Measurements from ENCODE around the gene ACAD11. TPM values are rescaled to one million over a fixed set of nuclear protein-coding genes. Genes with fewer than 3 reads are reported as not detected.

ACAD11 gene
- total and polyA plus RNA-seq, 9 of the 15 experiments (the other 6 are each of a cell fraction or from before 2014, with no cell fraction given), result 1.3 to 8.4 (median 4.0) TPM

DNA sequence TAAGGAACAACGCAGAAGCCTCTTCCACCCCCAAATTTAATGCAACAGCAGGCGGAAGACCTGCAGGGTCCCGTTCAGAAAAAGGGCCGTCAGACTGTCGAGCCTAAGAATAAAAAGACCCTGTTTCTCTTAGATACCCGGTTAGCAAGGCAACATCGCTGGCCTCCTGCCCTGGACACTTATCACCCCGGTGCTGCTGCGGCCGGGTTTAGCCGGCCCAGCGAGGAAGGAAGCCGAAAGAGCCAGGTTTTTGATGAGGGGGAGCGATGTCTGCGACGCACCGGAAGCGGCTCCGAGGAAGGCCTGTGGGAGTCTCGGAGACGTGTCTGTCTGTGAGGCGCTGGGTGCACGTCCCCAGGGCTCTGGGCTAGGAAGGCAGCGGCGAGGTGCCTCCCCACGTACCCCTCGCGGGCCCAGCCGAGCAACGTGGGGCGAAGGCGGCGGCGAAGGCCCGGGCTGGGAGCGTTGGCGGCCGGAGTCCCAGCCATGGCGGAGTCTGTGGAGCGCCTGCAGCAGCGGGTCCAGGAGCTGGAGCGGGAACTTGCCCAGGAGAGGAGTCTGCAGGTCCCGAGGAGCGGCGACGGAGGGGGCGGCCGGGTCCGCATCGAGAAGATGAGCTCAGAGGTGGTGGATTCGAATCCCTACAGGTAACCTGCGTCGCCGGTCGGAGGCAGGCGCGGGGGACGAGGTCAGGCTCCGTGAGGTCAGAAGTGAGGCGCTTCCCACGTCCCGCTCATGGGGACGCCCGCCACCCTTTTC lies 622 bp upstream of the ACAD11 start, which contains the start of gene UBA5 (continued):
- TF ChIP-seq, protein P1, sequence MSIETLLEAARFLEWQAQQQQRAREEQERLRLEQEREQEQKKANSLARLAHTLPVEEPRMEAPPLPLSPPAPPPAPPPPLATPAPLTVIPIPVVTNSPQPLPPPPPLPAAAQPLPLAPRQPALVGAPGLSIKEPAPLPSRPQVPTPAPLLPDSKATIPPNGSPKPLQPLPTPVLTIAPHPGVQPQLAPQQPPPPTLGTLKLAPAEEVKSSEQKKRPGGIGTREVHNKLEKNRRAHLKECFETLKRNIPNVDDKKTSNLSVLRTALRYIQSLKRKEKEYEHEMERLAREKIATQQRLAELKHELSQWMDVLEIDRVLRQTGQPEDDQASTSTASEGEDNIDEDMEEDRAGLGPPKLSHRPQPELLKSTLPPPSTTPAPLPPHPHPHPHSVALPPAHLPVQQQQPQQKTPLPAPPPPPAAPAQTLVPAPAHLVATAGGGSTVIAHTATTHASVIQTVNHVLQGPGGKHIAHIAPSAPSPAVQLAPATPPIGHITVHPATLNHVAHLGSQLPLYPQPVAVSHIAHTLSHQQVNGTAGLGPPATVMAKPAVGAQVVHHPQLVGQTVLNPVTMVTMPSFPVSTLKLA (conservative IDR thresholded peaks at IDR 0.05), result peak; percentile 36 to 47; a peak in 1 of 4 replicates
- TF ChIP-seq RB1 (IDR thresholded peaks at IDR 0.05; ENCODE audit: low read depth) (peak; percentile 48; the same call in 1 of the 2 replicates), MTA3 (IDR thresholded peaks at IDR 0.05; ENCODE audit: borderline replicate concordance) (0 out of 2 replicates have a peak, but pooled peaks have one; percentile 31), GTF2A2 (tag; IDR thresholded peaks at IDR 0.05) (0 out of 2 replicates have a peak, but pooled peaks have one; percentile 20), TRIM24 (IDR thresholded peaks at IDR 0.05) (peak in 1 of 2 experiments; percentile 98; a peak in 2 of 4 replicates), NR3C1 (CRISPR knock-in tag; IDR thresholded peaks at IDR 0.05) (0 out of 2 replicates have a peak, but pooled peaks have one; percentile 31), KLF13 (tag; IDR thresholded peaks at IDR 0.05; ENCODE audit: borderline replicate concordance, low read depth) (no peak), POLR2A (conservative IDR thresholded peaks at IDR 0.05) (peak; percentile 80), CREM (IDR thresholded peaks at IDR 0.05; ENCODE audit: low read depth) (peak; percentile 6; the same call in 1 of the 2 replicates), BDP1 (IDR thresholded peaks at IDR 0.05; ENCODE audit: insufficient read depth, insufficient read length) (no peak), HDGF (IDR thresholded peaks at IDR 0.05) (no peak), MTF1 (CRISPR knock-in tag; IDR thresholded peaks at IDR 0.05; ENCODE audit: borderline replicate concordance) (no peak), MAZ (CRISPR knock-in tag; conservative IDR thresholded peaks at IDR 0.05 in 1 of 2, IDR thresholded peaks at IDR 0.05 in 1 of 2) (peak; percentile 30 to 43; a peak in 2 of 4 replicates)
- TF ChIP-seq, protein P2, sequence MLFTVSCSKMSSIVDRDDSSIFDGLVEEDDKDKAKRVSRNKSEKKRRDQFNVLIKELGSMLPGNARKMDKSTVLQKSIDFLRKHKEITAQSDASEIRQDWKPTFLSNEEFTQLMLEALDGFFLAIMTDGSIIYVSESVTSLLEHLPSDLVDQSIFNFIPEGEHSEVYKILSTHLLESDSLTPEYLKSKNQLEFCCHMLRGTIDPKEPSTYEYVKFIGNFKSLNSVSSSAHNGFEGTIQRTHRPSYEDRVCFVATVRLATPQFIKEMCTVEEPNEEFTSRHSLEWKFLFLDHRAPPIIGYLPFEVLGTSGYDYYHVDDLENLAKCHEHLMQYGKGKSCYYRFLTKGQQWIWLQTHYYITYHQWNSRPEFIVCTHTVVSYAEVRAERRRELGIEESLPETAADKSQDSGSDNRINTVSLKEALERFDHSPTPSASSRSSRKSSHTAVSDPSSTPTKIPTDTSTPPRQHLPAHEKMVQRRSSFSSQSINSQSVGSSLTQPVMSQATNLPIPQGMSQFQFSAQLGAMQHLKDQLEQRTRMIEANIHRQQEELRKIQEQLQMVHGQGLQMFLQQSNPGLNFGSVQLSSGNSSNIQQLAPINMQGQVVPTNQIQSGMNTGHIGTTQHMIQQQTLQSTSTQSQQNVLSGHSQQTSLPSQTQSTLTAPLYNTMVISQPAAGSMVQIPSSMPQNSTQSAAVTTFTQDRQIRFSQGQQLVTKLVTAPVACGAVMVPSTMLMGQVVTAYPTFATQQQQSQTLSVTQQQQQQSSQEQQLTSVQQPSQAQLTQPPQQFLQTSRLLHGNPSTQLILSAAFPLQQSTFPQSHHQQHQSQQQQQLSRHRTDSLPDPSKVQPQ (CRISPR knock-in tag; IDR thresholded peaks at IDR 0.05; ENCODE audit: borderline replicate concordance), result no peak
- TF ChIP-seq, protein P3, sequence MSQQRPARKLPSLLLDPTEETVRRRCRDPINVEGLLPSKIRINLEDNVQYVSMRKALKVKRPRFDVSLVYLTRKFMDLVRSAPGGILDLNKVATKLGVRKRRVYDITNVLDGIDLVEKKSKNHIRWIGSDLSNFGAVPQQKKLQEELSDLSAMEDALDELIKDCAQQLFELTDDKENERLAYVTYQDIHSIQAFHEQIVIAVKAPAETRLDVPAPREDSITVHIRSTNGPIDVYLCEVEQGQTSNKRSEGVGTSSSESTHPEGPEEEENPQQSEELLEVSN (IDR thresholded peaks at IDR 0.05; ENCODE audit: borderline replicate concordance in 1 of 2, extremely low read depth in 1 of 2, insufficient read depth in 1 of 2, insufficient read length in 1 of 2, low read depth in 1 of 2, low read length in 1 of 2, poor library complexity in 1 of 2, severe bottlenecking in 1 of 2), result peak in 1 of 2 experiments; percentile 18
- TF ChIP-seq, protein P4, sequence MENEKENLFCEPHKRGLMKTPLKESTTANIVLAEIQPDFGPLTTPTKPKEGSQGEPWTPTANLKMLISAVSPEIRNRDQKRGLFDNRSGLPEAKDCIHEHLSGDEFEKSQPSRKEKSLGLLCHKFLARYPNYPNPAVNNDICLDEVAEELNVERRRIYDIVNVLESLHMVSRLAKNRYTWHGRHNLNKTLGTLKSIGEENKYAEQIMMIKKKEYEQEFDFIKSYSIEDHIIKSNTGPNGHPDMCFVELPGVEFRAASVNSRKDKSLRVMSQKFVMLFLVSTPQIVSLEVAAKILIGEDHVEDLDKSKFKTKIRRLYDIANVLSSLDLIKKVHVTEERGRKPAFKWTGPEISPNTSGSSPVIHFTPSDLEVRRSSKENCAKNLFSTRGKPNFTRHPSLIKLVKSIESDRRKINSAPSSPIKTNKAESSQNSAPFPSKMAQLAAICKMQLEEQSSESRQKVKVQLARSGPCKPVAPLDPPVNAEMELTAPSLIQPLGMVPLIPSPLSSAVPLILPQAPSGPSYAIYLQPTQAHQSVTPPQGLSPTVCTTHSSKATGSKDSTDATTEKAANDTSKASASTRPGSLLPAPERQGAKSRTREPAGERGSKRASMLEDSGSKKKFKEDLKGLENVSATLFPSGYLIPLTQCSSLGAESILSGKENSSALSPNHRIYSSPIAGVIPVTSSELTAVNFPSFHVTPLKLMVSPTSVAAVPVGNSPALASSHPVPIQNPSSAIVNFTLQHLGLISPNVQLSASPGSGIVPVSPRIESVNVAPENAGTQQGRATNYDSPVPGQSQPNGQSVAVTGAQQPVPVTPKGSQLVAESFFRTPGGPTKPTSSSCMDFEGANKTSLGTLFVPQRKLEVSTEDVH (IDR thresholded peaks at IDR 0.05; ENCODE audit: low read depth, partially characterized antibody), result peak; percentile 42
- TF ChIP-seq, protein P5, sequence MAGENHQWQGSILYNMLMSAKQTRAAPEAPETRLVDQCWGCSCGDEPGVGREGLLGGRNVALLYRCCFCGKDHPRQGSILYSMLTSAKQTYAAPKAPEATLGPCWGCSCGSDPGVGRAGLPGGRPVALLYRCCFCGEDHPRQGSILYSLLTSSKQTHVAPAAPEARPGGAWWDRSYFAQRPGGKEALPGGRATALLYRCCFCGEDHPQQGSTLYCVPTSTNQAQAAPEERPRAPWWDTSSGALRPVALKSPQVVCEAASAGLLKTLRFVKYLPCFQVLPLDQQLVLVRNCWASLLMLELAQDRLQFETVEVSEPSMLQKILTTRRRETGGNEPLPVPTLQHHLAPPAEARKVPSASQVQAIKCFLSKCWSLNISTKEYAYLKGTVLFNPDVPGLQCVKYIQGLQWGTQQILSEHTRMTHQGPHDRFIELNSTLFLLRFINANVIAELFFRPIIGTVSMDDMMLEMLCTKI (IDR thresholded peaks at IDR 0.05; ENCODE audit: partially characterized antibody), result no peak
